RPMI7951 (cell line): ENCODE data around the gene CPAMD8. TPM values are rescaled to one million over a fixed set of nuclear protein-coding genes. Genes with fewer than 3 reads are reported as not detected.
A peak's percentile ranks its signal among the peaks of the same experiment; 100 is the strongest.

Experiments used
- DNase-seq: peaks from one replicate; pipeline ENCODE4 v3.0.0-alpha.2; 2012; ENCODE audit warnings: low read depth
- total RNA-seq: library from RNA; depleted of rRNA; stranded (reverse); fragments of >200 nt; shearing (Covaris generic); gene quantifications from 2 replicates; pipeline ENCODE4 v1.2.3, GENCODE V29; 2014

CPAMD8 gene
- total RNA-seq, 1 experiment from 2014 or later, result 2.6 TPM

DNA sequence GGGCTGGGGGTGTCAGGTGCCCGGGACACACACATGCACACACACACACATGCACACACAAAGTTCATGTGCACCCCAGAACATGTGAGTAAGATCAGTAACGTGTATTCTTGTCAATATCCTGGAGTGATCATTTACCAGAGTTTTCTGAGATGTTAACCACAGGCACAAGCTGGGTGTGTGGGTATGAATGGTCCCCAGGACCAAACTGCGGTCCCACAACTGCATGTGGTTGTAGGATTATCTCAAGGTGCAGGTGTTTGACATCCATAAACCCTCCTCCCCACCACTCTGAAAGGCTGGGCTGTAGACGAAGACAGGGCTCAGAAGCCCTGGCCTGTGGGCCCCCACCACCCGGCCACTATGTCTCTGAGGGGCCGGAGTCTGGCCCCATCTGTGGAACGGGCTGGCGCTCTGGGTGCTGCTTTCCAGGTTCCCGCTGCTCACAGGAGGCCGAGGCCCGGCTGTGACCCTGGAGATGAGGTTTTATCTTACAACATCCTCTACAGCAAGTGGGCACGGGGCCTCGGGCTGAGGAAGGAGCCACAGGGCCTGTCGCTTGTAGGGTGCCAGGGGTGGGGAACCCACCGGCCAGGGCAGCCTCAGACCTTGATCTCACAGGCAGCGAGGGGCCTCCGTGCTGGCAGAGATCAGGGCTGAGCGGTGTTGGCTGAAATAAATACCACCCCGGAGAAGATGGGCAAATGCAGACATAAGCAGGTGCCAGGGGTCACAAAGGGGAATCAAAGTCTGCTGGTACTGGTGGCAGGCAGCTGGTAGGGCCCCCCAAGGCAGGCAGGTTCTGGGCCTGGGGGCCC lies 133.5 kb downstream of the CPAMD8 start:
- no peak for DNase-seq

- DNase-seq, result no peak
Measured at GRCh38 chr19:16892436-16892835, 134.2 kb downstream of the CPAMD8 start.

- DNase-seq, result no peak
Measured at GRCh38 chr19:16891696-16892382, 134.8 kb downstream of the CPAMD8 start.

GRCh38 chr19:16890461-16891184 lies 136.0 kb downstream of the CPAMD8 start:
- no peak for DNase-seq

DNA sequence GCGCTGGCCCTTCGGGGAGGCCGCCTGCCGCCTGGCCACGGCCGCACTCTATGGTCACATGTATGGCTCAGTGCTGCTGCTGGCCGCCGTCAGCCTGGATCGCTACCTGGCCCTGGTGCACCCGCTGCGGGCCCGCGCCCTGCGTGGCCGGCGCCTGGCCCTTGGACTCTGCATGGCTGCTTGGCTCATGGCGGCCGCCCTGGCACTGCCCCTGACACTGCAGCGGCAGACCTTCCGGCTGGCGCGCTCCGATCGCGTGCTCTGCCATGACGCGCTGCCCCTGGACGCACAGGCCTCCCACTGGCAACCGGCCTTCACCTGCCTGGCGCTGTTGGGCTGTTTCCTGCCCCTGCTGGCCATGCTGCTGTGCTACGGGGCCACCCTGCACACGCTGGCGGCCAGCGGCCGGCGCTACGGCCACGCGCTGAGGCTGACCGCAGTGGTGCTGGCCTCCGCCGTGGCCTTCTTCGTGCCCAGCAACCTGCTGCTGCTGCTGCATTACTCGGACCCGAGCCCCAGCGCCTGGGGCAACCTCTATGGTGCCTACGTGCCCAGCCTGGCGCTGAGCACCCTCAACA lies 136.6 kb downstream of the CPAMD8 start:
- DNase-seq, result no peak

DNA sequence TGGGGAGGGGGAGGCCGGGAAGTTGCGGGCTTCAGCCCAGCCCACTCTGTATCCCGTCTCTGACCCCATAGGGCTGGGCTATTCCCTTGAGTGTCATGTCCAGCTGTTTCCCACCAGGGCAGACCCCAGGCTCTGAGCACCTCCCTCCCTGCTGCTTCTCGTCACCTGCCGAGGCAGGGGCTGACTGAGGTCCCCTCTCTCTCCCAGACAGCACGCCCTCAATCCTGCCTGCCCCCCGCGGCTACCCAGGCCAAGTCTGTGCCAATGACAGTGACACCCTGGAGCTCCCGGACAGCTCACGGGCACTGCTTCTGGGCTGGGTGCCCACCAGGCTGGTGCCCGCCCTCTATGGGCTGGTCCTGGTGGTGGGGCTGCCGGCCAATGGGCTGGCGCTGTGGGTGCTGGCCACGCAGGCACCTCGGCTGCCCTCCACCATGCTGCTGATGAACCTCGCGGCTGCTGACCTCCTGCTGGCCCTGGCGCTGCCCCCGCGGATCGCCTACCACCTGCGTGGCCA lies 137.2 kb downstream of the CPAMD8 start:
- DNase-seq, result peak; percentile 54

DNA sequence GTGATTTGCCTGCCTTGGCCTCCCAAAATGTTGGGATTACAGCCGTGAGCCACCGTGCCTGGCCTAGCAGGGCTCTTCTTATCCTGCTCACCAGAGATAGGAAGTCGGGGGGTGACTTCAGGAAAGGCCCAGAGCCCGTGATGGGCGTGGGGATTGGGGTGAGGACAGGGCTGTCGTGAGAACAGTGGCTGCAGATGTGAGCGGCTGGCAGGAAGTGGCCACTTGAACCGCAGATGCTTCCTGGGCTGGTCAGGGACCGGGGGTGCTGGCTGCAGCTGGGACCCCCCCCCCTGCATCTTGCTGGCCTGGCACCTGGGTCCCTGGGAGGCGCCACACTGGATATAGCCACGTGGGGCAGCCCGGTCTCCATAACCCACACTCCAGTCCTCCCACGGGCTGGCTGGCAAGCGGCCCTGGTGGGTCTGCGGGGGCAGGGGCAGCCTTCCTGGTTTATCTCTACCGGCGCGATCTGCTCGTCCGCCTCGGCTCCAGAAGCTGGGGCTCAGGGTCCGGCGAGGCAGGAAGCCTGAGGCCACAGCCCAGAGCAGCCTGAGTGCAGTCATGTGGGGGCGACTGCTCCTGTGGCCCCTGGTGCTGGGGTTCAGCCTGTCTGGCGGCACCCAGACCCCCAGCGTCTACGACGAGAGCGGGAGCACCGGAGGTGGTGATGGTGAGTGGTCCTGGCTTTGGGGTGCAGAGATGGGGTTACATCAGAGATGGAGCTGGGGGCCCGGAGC lies 137.8 kb downstream of the CPAMD8 start, which contains the start of gene F2RL3:
Gene F2RL3 (plus strand): TSS at position 371 of the 737 bp plus-strand sequence. CDS start 191 bp downstream, at position 562.
- DNase-seq, result peak; percentile 96

GRCh38 chr19:16887353-16888265 lies 139.0 kb downstream of the CPAMD8 start:
- DNase-seq, result peak; percentile 58

DNA sequence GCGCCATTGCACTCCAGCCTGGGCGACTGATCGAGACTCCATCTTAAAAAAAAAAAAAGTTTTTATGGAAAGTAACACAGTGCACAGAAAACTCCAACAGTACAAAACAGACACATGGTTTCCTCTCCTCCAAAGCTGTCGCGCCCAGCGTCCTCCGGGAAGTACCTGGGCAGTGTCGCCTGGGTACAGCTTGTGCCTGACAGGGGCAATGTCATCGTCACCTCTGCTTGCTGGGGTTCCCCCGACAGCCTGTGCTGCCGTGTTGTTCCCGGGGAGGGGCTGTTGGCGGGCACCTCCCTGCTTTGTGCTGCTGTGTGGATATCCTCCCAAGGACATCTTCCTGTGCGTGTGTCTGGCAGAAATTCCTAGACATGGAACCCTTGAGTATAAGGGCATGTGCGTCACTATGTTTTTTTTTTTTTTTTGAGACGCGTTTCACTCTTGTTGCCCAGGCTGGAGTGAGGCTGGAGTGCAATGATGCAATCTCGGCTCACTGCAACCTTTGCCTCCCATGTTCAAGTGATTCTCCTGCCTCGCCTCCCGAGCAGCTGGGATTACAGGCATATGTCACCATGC lies 140.2 kb downstream of the CPAMD8 start:
- peak; percentile 93 for DNase-seq

- DNase-seq, result peak; percentile 79
Measured at GRCh38 chr19:16885166-16885565, 141.4 kb downstream of the CPAMD8 start.

DNA sequence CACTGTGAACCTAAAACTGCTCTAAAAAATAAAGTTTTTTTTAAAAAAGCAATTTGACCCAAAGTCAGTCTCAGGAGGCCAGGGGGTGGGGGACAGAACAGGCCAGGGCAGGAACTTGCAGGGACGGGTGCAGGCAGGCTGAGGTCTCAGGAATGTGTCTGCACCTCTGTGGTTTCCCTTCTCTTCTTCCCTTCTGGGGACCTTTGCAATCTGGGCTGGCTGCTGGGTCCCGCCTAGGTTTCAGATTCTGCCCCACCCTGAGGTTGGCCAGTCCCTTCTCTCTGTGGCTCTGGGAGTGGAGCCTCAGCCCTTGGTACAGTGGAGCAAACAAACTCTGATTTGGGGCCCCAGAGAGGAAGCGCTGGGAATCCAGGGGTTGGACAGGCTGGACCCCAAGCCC lies 143.1 kb downstream of the CPAMD8 start:
- DNase-seq, result peak; percentile 54

GRCh38 chr19:16882146-16882545 lies 144.5 kb downstream of the CPAMD8 start:
- no peak for DNase-seq

DNA sequence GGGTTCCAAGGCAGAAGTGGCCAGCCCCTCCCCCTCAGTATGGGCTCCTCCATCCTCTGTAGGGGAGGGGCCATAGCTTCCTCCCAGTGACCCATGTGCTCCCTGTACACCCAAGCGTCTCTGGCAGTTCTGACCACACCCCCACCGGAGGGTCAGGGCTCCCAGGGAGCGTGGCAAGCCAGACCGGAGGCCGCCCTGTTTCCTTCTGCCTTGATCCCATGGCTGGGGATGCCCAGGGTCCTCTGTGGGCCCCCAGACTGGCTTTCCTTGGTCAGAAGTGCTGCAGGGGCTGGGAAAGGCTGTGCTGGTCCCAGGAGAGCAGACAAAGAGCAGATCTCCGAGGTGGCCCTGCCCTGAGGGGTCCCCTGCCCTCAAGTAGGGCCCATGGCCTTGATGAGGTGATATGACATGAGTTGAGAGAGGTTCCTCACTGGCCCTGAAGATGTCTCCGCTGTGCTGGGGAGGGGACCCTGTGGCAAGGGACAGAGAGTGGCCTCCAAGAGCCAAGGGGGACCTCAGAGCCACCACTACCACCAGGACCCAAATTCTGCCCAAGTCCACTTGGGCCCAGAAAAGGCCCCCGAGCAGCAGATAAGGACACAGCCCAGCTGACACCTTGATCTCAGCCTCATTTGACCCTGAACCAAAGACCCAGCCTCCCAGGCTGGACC lies 145.6 kb downstream of the CPAMD8 start:
- DNase-seq, result no peak

- no peak for DNase-seq
Measured at GRCh38 chr19:16878181-16878965, 148.2 kb downstream of the CPAMD8 start.

DNA sequence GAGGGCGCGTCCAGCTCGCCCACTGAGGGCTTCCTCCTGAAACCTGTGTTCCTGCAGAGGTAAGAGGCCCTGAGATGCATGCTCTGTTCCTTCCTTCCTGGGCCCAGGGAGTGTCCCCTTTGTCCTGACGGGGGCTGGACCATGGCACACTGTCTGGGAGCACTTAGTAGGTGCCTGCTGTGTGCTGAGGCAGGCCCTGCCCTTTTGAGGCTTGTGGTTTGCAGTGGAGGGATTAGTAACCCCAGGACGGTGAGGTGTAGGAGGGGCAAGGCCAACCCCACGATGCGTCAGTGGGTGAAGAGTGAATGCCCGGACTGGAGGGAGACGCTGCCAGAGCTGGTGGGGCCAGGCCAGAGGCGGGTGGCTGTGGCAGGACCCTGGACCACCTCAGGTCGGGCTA lies 149.0 kb downstream of the CPAMD8 start:
- DNase-seq, result peak; percentile 71

DNA sequence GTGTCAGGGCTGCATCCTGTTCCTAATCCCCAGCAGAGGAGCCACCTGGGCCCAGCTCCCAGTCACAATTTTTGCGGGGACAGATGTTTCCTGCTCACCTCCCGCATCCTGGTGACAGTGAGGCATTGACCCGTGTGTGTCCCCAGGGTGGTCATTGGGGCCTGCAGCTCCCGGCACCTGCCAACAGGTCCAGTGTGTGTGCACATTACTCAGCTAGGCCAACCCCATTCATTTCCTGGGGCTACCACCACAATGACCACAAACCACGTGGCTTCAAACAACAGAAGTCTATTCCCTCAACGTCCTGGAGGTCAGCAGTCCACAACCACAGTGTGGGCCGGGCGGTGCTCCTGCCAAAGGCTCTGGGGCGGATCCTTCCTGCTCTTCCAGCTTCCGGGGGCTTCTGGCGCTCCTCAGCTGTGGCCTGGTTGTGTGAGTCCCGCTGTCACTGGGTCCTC lies 149.7 kb downstream of the CPAMD8 start:
- peak; percentile 98 for DNase-seq

DNA sequence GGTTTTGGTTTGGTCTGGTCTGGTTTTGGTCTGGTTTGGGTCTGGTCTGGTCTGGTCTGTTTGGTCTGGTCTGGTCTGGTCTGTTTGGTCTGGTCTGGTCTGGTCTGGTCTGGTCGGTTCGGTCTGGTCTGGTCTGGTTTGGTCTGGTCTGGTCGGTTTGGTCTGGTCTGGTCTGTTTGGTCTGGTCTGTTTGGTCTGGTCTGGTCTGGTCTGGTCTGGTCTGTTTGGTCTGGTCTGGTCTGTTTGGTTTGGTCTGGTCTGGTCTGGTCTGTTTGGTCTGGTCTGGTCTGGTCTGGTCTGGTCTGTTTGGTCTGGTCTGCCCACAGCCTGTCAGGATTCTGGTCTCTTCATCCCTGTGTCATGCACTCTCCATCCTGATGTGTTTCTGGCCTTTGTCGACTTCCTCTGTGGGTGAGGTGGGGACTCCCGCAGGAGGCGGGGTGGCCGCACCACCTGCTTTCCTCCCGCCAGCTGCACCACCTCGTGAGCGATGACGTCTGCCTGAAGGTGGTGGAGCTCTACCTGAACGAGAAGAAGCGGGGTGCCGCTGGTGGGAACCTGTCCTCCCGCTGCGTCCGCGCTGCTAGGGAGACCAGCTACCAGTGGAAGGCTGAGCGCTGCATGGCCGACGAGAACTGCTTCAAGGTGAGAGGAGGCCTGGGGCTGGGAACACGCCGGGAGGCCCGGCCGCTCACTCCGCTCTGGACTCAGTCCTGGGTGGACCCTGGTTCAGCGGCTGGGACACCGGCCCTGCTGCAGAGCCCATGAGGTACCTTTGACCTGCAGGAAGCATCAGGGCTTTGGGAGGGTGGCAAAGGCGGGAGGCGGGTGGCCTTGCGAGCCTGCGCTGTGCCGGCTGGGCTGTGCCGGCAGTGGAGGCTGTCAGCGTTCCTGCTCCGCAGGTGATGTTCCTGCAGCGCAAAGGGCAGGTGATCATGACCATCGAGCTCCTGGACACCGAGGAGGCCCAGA lies 150.7 kb downstream of the CPAMD8 start:
- no peak for DNase-seq
